Mesenchymal stem cell (in vitro differentiated cells and primary cell): ENCODE results near the gene IPCEF1.

Source experiments
- DNase-seq: peaks from one replicate; pipeline ENCODE4 v3.0.0-alpha.2; 2013
- H2AFZ ChIP-seq: one replicate; pipeline ENCODE4 v1.6.1; 2013; ENCODE audit warnings: low read depth, mild to moderate bottlenecking, control low read depth, inconsistent platforms, low read length, moderate library complexity
- H2AK5ac ChIP-seq: 2 replicates; pipeline ENCODE4 v1.6.1; 2013; ENCODE audit warnings: low read length, moderate library complexity, mild to moderate bottlenecking, inconsistent platforms; ENCODE audit not compliant: severe bottlenecking
- H2BK120ac ChIP-seq: one replicate; pipeline ENCODE4 v1.6.1; 2013; ENCODE audit warnings: low read depth, mild to moderate bottlenecking, inconsistent platforms, low read length, moderate library complexity
- H2BK12ac ChIP-seq, 2 experiments: one replicate each; pipeline ENCODE4 v1.6.1; 2013; ENCODE audit warnings: inconsistent platforms in 2 of 2, low read length in 2 of 2, mild to moderate bottlenecking in 2 of 2, moderate library complexity in 2 of 2, control low read depth in 1 of 2
- H2BK15ac ChIP-seq: one replicate; pipeline ENCODE4 v1.6.1; 2013; ENCODE audit warnings: mild to moderate bottlenecking, low read depth, inconsistent platforms; ENCODE audit not compliant: poor library complexity, severe bottlenecking
- H2BK5ac ChIP-seq: 2 replicates; pipeline ENCODE4 v1.6.1; 2013; ENCODE audit warnings: low read depth, mild to moderate bottlenecking, low read length, control low read depth, inconsistent platforms; ENCODE audit not compliant: poor library complexity, severe bottlenecking
- H3K14ac ChIP-seq, 2 experiments: one replicate each; pipeline ENCODE4 v1.6.1; 2013; ENCODE audit warnings: inconsistent platforms in 2 of 2, low read length in 2 of 2, control low read depth in 1 of 2, mild to moderate bottlenecking in 1 of 2, moderate library complexity in 1 of 2
- H3K18ac ChIP-seq, 2 experiments: one replicate each; pipeline ENCODE4 v1.6.1; 2013; ENCODE audit warnings: inconsistent platforms in 2 of 2, low read length in 2 of 2, control low read depth in 1 of 2, low read depth in 1 of 2, mild to moderate bottlenecking in 1 of 2
- H3K23ac ChIP-seq, 2 experiments: one replicate each; pipeline ENCODE4 v1.6.1; 2013; ENCODE audit warnings: inconsistent platforms in 2 of 2, low read length in 2 of 2, mild to moderate bottlenecking in 2 of 2, moderate library complexity in 2 of 2, control low read depth in 1 of 2
- H3K27ac ChIP-seq: 2 replicates; pipeline ENCODE4 v1.5.1; 2013; ENCODE audit warnings: mild to moderate bottlenecking, moderate library complexity, low read length, control low read depth, inconsistent platforms; ENCODE audit not compliant: poor library complexity, severe bottlenecking
- H3K27me3 ChIP-seq, 2 experiments: 2 replicates each; pipeline versions ENCODE4 v1.6.1 to v1.7.0; 2013; ENCODE audit warnings: low read length in 2 of 2, mild to moderate bottlenecking in 2 of 2, moderate library complexity in 2 of 2, control low read depth in 1 of 2, inconsistent platforms in 1 of 2; ENCODE audit not compliant: control insufficient read depth in 1 of 2, insufficient read depth in 1 of 2
- H3K36me3 ChIP-seq, 2 experiments: 2 replicates each; pipeline versions ENCODE4 v1.6.1 to v1.7.0; 2013; ENCODE audit warnings: low read length in 2 of 2, control low read depth in 1 of 2, inconsistent platforms in 1 of 2, low read depth in 1 of 2, mild to moderate bottlenecking in 1 of 2; ENCODE audit not compliant: insufficient read depth in 2 of 2, control insufficient read depth in 1 of 2
- H3K4ac ChIP-seq, 2 experiments: one replicate each; pipeline ENCODE4 v1.6.1; 2013; ENCODE audit warnings: inconsistent platforms in 2 of 2, low read length in 2 of 2, mild to moderate bottlenecking in 2 of 2, moderate library complexity in 2 of 2, control low read depth in 1 of 2, low read depth in 1 of 2
- H3K4me1 ChIP-seq: 2 replicates; pipeline ENCODE4 v1.6.1; 2013; ENCODE audit warnings: low read depth, low read length, control low read depth; ENCODE audit not compliant: control insufficient read depth, insufficient read depth
- H3K4me2 ChIP-seq: 2 replicates; pipeline ENCODE4 v1.6.1; 2013; ENCODE audit warnings: low read length, mild to moderate bottlenecking, inconsistent platforms; ENCODE audit not compliant: poor library complexity, severe bottlenecking
- H3K4me3 ChIP-seq, 2 experiments: 2 replicates each; pipeline versions ENCODE4 v1.5.1 to v1.7.0; 2013; ENCODE audit warnings: low read length in 2 of 2, mild to moderate bottlenecking in 2 of 2, control low read depth in 1 of 2, low read depth in 1 of 2; ENCODE audit not compliant: insufficient read depth in 1 of 2
- H3K79me1 ChIP-seq: replicated peaks from 2 replicates; pipeline ENCODE4 v1.6.1; 2013; ENCODE audit warnings: mild to moderate bottlenecking, control low read depth, low read length, inconsistent platforms; ENCODE audit not compliant: poor library complexity, severe bottlenecking
- H3K9ac ChIP-seq: 2 replicates; pipeline ENCODE4 v1.7.0; 2013; ENCODE audit warnings: mild to moderate bottlenecking, low read length, moderate library complexity
- H3K9me3 ChIP-seq: 2 replicates; pipeline ENCODE4 v1.7.0; 2013; ENCODE audit warnings: mild to moderate bottlenecking, low read length; ENCODE audit not compliant: control insufficient read depth
- H4K8ac ChIP-seq: one replicate; pipeline ENCODE4 v1.6.1; 2013; ENCODE audit warnings: inconsistent platforms, mild to moderate bottlenecking, low read length, moderate library complexity
- H4K91ac ChIP-seq: one replicate; pipeline ENCODE4 v1.6.1; 2013; ENCODE audit warnings: mild to moderate bottlenecking, low read length, inconsistent platforms
- WGBS: methylation state at CpG from one replicate; pipeline ENCODE4 v1.1.7; 2013; ENCODE audit warnings: mixed read lengths; 5-methylcytosine and 5-hydroxymethylcytosine counted together

IPCEF1 gene

DNA sequence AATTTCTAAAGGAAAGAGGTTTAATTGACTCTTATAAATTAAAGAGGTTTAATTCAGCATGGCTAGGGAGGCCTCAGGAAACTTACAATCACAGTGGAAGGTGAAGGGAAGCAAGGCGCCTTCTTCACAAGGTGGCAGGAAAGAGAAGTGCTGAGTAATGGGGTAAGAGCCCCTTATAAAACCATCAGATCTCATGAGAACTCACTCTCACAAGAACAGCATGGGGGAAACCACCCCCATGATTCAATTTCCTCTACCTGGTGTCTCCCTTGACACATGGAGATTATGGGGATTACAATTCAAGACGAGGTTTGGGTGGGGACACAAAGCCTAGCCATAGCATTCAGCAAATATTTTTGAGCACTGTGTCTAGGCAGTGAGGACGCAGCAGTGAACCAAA lies 3.9 kb upstream of the IPCEF1 start:
- no peak overlapping the region for H3K18ac ChIP-seq
- H4K8ac ChIP-seq, result no peak overlapping the region
- H3K27me3 ChIP-seq, result no peaks in the 10 kb centered on the region
- H3K4me1 ChIP-seq, result peaks cover 2% of the 10 kb centered on the region
- no peaks in the 10 kb centered on the region for H3K9me3 ChIP-seq
- no peak overlapping the region for H3K4me3 ChIP-seq
- no peak overlapping the region for H2AK5ac ChIP-seq
- H2BK12ac ChIP-seq, result no peak overlapping the region
- H2BK15ac ChIP-seq, result no peak overlapping the region
- no peak overlapping the region for H2BK5ac ChIP-seq
- no peak overlapping the region for H3K4me2 ChIP-seq
- H3K9ac ChIP-seq, result no peak overlapping the region
- H4K91ac ChIP-seq, result no peak overlapping the region
- WGBS, result 100% methylated on average over 1 of the region's 3 CpGs
- H3K14ac ChIP-seq, result no peak overlapping the region
- H3K23ac ChIP-seq, result no peak overlapping the region
- no peaks in the 10 kb centered on the region for H3K79me1 ChIP-seq
- H3K36me3 ChIP-seq, result no peaks in the 10 kb centered on the region
- H3K27ac ChIP-seq, result no peak overlapping the region
- no peak overlapping the region for H2AFZ ChIP-seq
- no peak for DNase-seq
- H3K4ac ChIP-seq, result no peak overlapping the region
- no peak overlapping the region for H2BK120ac ChIP-seq

DNA sequence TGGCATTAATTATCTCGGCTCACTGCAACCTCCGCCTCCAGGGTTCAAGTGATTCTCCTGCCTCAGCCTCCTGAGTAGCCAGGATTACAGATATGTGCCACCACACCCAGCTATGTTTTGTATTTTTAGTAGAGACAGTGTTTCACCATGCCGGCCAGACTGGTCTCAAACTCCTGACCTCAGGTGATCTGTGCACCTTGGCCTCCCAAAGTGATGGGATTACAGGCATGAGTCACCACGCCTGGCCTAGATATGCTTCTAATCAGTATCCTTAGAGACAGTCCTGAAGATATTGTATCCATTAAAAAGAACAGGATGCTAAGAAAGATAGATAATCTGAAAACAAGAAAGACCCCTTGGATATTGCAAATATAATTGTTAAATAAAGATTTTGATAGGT lies 3.1 kb upstream of the IPCEF1 start:
- Histone ChIP-seq H4K8ac (no peak overlapping the region), H3K36me3 (no peaks in the 10 kb centered on the region), H3K79me1 (no peaks in the 10 kb centered on the region), H2BK5ac (no peak overlapping the region), H2BK12ac (no peak overlapping the region), H2AFZ (no peak overlapping the region), H2AK5ac (no peak overlapping the region), H3K4ac (no peak overlapping the region), H2BK15ac (no peak overlapping the region), H4K91ac (no peak overlapping the region), H3K4me3 (no peak overlapping the region), H3K23ac (no peak overlapping the region), H3K9me3 (no peaks in the 10 kb centered on the region), H3K9ac (no peak overlapping the region), H3K27me3 (no peaks in the 10 kb centered on the region), H3K27ac (no peak overlapping the region), H3K14ac (no peak overlapping the region), H3K4me2 (no peak overlapping the region), H3K18ac (no peak overlapping the region), H2BK120ac (no peak overlapping the region), H3K4me1 (peaks cover 2% of the 10 kb centered on the region)
- 95% methylated on average over 4 of the region's 4 CpGs for WGBS
- DNase-seq, result no peak

DNA sequence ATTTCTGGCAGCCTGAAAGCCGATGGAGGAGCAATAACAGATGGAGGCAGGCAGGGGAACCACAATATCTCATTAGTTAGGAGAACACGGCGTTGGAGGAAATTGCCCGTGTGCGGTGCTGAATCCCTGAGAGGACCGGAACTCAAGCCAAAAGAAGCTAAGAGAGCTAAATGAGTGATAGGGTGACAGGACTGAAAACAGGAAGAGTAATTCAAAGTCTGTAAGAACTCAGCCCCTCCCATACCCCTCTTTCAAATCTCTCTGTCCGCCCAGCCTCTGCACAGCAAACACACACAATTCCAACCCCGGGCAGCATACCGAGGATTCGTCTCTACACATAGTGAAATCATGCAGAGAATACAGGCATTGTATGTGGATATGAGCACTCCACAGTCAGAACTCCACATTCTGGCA lies 2.6 kb upstream of the IPCEF1 start:
- no peak overlapping the region for H3K23ac ChIP-seq
- H4K91ac ChIP-seq, result no peak overlapping the region
- H2AFZ ChIP-seq, result no peak overlapping the region
- H3K36me3 ChIP-seq, result no peaks in the 10 kb centered on the region
- peaks cover 2% of the 10 kb centered on the region for H3K4me1 ChIP-seq
- 93% methylated on average over 6 of the region's 10 CpGs for WGBS
- no peak overlapping the region for H3K27ac ChIP-seq
- no peak overlapping the region for H3K4me2 ChIP-seq
- DNase-seq, result no peak
- no peak overlapping the region for H3K4me3 ChIP-seq
- no peak overlapping the region for H4K8ac ChIP-seq
- no peak overlapping the region for H2BK120ac ChIP-seq
- H3K9me3 ChIP-seq, result no peaks in the 10 kb centered on the region
- no peak overlapping the region for H2AK5ac ChIP-seq
- no peak overlapping the region for H3K18ac ChIP-seq
- no peak overlapping the region for H2BK15ac ChIP-seq
- H3K27me3 ChIP-seq, result no peaks in the 10 kb centered on the region
- H3K4ac ChIP-seq, result no peak overlapping the region
- no peak overlapping the region for H3K14ac ChIP-seq
- no peak overlapping the region for H2BK12ac ChIP-seq
- no peak overlapping the region for H3K9ac ChIP-seq
- no peak overlapping the region for H2BK5ac ChIP-seq
- no peaks in the 10 kb centered on the region for H3K79me1 ChIP-seq

DNA sequence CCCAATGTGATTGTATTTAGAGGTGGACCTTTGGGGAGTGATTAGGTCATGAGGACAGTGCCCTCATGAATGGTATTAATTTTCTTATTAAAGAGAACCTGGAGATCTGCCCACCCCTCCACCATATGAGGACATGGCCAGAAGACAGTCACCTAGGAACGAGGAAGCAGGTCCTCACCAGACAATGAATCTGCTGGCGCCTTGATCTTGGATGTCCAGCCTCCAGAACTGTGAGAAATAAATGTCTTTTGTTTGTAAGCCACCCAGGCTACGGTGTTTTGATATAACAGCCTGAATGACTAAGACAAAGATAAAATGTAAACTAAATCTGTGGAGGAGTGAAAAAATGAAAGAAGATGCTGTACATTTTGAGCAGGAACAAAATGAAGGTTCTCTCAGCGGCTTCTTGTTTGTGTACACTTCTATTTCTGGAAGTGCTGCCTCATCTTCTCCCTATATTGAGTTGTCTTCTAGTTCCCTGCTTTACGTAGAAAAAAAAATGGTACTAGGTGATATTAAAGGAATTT lies 1.5 kb upstream of the IPCEF1 start:
- 82% methylated on average over 4 of the region's 5 CpGs for WGBS
- Histone ChIP-seq H2AK5ac (no peak overlapping the region), H3K23ac (no peak overlapping the region), H3K27me3 (no peaks in the 10 kb centered on the region), H2BK15ac (no peak overlapping the region), H3K27ac (no peak overlapping the region), H4K91ac (no peak overlapping the region), H3K4ac (no peak overlapping the region), H3K18ac (no peak overlapping the region), H3K79me1 (no peaks in the 10 kb centered on the region), H3K14ac (no peak overlapping the region), H3K4me3 (no peak overlapping the region), H3K4me1 (peaks cover 2% of the 10 kb centered on the region), H2BK5ac (no peak overlapping the region), H2AFZ (no peak overlapping the region), H2BK120ac (no peak overlapping the region), H3K36me3 (no peaks in the 10 kb centered on the region), H4K8ac (no peak overlapping the region), H3K4me2 (no peak overlapping the region), H2BK12ac (no peak overlapping the region), H3K9me3 (no peaks in the 10 kb centered on the region), H3K9ac (no peak overlapping the region)
- no peak for DNase-seq
